Endothelial cell of umbilical vein (primary cell): ENCODE measurements around the gene PITPNM1. TPM values are rescaled to one million over a fixed set of nuclear protein-coding genes. Genes with fewer than 3 reads are reported as not detected.
"Not testable (repeated sequence)": the region's sequence is repeated elsewhere in the genome, so short reads cannot be mapped to it uniquely, and the experiment has no call there.

Experiments used
- BruUV-seq: library from RNA; stranded (reverse); fragments of 400-500 nt; replicated peaks from 2 replicates; lab custom pipeline; 2021; lab: Mats Ljungman, UMichigan
- CTCF ChIA-PET: fragments of 300-600, 350-600 bp; sonication (Branson Sonifier 250); formaldehyde crosslinking; loops from one replicate; lab custom pipeline; 2021; ENCODE audit warnings: antibody characterized with exemption, inconsistent platforms; lab: Charles Lee
- POLR2A ChIA-PET: fragments of 300-600, 350-600 bp; sonication (Branson Sonifier 250); formaldehyde crosslinking; loops from one replicate; lab custom pipeline; 2021; ENCODE audit warnings: antibody characterized with exemption, inconsistent platforms; lab: Charles Lee
- DNase-seq: peaks from one replicate; pipeline ENCODE4 v3.0.0-alpha.2; 2011; ENCODE audit warnings: low read depth, low spot score
- FAIRE-seq: peaks from 2 replicates; lab custom pipeline; 2011; peaks lifted over from hg19 to GRCh38; lab: Jason Lieb, UNC
- H2AFZ ChIP-seq: 2 replicates; pipeline ENCODE4 v1.6.0; 2012; ENCODE audit warnings: low read depth, low read length, control low read depth, inconsistent platforms
- H3K27ac ChIP-seq: 2 replicates; pipeline ENCODE4 v1.5.1; 2011; ENCODE audit warnings: low read depth, mild to moderate bottlenecking, control low read depth, low read length, moderate library complexity; ENCODE audit not compliant: insufficient read depth
- H3K27me3 ChIP-seq, 2 experiments: 2 replicates each; pipeline versions ENCODE4 v1.6.0 to v1.6.1; 2011; ENCODE audit warnings: low read length in 2 of 2, mixed read lengths in 1 of 2; ENCODE audit not compliant: control insufficient read depth in 2 of 2, insufficient read depth in 2 of 2
- H3K36me3 ChIP-seq, 2 experiments: 2 replicates in 1 of 2; 3 replicates in 1 of 2; pipeline ENCODE4 v1.5.1; 2011; ENCODE audit warnings: low read length in 2 of 2, mild to moderate bottlenecking in 1 of 2, moderate library complexity in 1 of 2; ENCODE audit not compliant: control insufficient read depth in 2 of 2, insufficient read depth in 2 of 2; ENCODE audit errors: extremely low read depth in 1 of 2
- H3K4me1 ChIP-seq: 3 replicates; pipeline ENCODE4 v1.5.1; 2011; ENCODE audit warnings: mild to moderate bottlenecking, low read length; ENCODE audit not compliant: control insufficient read depth, insufficient read depth; ENCODE audit errors: extremely low read depth
- H3K4me2 ChIP-seq: 2 replicates; pipeline ENCODE4 v1.6.1; 2011; ENCODE audit warnings: low read length, control low read depth, mixed read lengths; ENCODE audit not compliant: insufficient read depth
- H3K4me3 ChIP-seq, 3 experiments: fragments of 200-600 bp in 1 of 3; sonication (generic), shearing (Covaris generic) in 1 of 3; replicated peaks in 1 of 3; 2 replicates each; pipeline ENCODE4 v1.5.1; 2011 to 2016; ENCODE audit warnings: control low read depth in 3 of 3, low read length in 3 of 3, mild to moderate bottlenecking in 2 of 3, inconsistent platforms in 1 of 3, low read depth in 1 of 3, moderate library complexity in 1 of 3; ENCODE audit not compliant: insufficient read depth in 1 of 3
- H3K79me2 ChIP-seq: 2 replicates; pipeline ENCODE4 v1.6.0; 2012; ENCODE audit warnings: low read length, inconsistent platforms; ENCODE audit not compliant: control insufficient read depth, insufficient read depth
- H3K9ac ChIP-seq: replicated peaks from 2 replicates; pipeline ENCODE3; 2011; ENCODE audit warnings: low read length, control low read depth; ENCODE audit not compliant: insufficient read depth; ENCODE audit errors: extremely low read depth
- H3K9me1 ChIP-seq: replicated peaks from 3 replicates; pipeline ENCODE4 v1.6.0; 2011; ENCODE audit warnings: mild to moderate bottlenecking, low read length; ENCODE audit not compliant: control insufficient read depth, insufficient read depth; ENCODE audit errors: extremely low read depth
- H3K9me3 ChIP-seq: replicated peaks from 2 replicates; pipeline ENCODE4 v1.5.1; 2012; ENCODE audit warnings: low read length, inconsistent platforms; ENCODE audit not compliant: control insufficient read depth, insufficient read depth
- H4K20me1 ChIP-seq: replicated peaks from 2 replicates; pipeline ENCODE3; 2011; ENCODE audit warnings: mild to moderate bottlenecking, low read length; ENCODE audit not compliant: control insufficient read depth, insufficient read depth; ENCODE audit errors: extremely low read depth
- CTCF ChIP-seq, 2 donors: IDR thresholded peaks; 1 replicate in 1 of 2; 2 replicates in 1 of 2; pipeline ENCODE4 v1.5.1; 2011; ENCODE audit warnings: low read length in 2 of 2, mild to moderate bottlenecking in 2 of 2, moderate library complexity in 2 of 2, control low read depth in 1 of 2, inconsistent platforms in 1 of 2, low read depth in 1 of 2; ENCODE audit not compliant: insufficient read depth in 1 of 2; ENCODE audit errors: extremely low read depth in 1 of 2
- EZH2 ChIP-seq: IDR thresholded peaks from 2 replicates; pipeline ENCODE4 v1.6.1; 2012; ENCODE audit warnings: borderline replicate concordance, low read depth, mild to moderate bottlenecking, moderate library complexity, low read length, inconsistent platforms; ENCODE audit not compliant: severe bottlenecking
- FOS ChIP-seq: IDR thresholded peaks from 2 replicates; pipeline ENCODE4 v1.6.1; 2011; ENCODE audit warnings: mild to moderate bottlenecking, low read length, moderate library complexity, borderline replicate concordance; ENCODE audit not compliant: insufficient read depth
- GATA2 ChIP-seq: IDR thresholded peaks from 2 replicates; pipeline ENCODE4 v1.7.0; 2011; ENCODE audit warnings: low read depth, mild to moderate bottlenecking, moderate library complexity, mixed read lengths, low read length; ENCODE audit not compliant: insufficient read length, insufficient read depth
- JUN ChIP-seq: IDR thresholded peaks from 2 replicates; pipeline ENCODE4 v1.6.1; 2011; ENCODE audit warnings: borderline replicate concordance, low read depth; ENCODE audit not compliant: insufficient read length, insufficient read depth
- MYC ChIP-seq: IDR thresholded peaks from one replicate; pipeline ENCODE4 v1.6.1; 2011; ENCODE audit warnings: mild to moderate bottlenecking, low read depth, low read length
- POLR2A ChIP-seq: IDR thresholded peaks from 2 replicates; pipeline ENCODE4 v1.6.1; 2012; ENCODE audit warnings: low read depth, mild to moderate bottlenecking, control low read depth, low read length
- POLR2AphosphoS5 ChIP-seq: IDR thresholded peaks from 2 replicates; pipeline ENCODE4 v1.6.1; 2012; ENCODE audit warnings: low read depth, mild to moderate bottlenecking, control low read depth, low read length, moderate library complexity; ENCODE audit not compliant: insufficient read depth
- dilution Hi-C: fragments of 300-500 bp; cut with MboI; formaldehyde crosslinking; loops from one replicate; pipeline ENCODE4 v1.15.0; 2019; ENCODE audit warnings: low sequenced_read_pairs; ENCODE audit not compliant: extremely low pct_ligation_motif_present
- intact Hi-C: fragments of 100-400 bp; cut with micrococcal nuclease; formaldehyde crosslinking; loops from one replicate; pipeline ENCODE4 v1.10.0; 2022
- polyA plus RNA-seq, 4 experiments: library from polyadenylated mRNA; depleted of rRNA in 3 of 4; stranded (reverse) in 3 of 4; unstranded in 1 of 4; fragments of >200 nt; gene quantifications; 2 replicates each; pipeline versions ENCODE4 v1.2.1 to v1.2.3, GENCODE V29; 2011 to 2012; ENCODE audit warnings: missing spikeins in 1 of 4
- total RNA-seq: library from RNA; stranded (reverse); gene quantifications from 2 replicates; pipeline ENCODE4 v1.2.3, GENCODE V29; 2021
- TF ChIP-seq, protein P1 (sequence below): IDR thresholded peaks from 2 replicates; pipeline ENCODE4 v1.6.1; 2011; ENCODE audit not compliant: insufficient read depth, insufficient read length

The PITPNM1 gene
- total and polyA plus RNA-seq, 2 donors (not counting 3 experiments of a cell fraction or from before 2014, with no cell fraction given): 16.5 to 26.4 TPM

DNA sequence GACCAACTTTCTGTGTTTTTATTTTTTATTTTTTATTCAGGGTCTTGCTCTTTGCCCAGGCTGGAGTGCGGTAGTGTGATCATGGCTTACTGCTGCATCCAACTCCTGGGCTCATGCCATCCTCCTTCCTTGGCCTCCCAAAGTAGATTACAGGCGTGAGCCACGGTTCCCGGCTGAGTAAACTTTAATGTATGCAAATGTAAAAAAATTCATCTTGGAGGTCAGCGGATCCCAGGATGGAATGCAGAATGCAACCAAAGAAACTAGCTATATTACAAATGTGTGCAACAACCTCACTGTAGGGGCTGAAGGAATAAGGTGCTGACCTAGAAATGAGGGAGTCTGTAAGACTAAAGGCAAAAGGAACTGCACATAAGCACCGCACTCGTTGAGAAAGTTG lies 9.0 kb upstream of the PITPNM1 start:
- POLR2A ChIA-PET: no interaction called here
- no peaks in the 10 kb centered on the region for H3K79me2 ChIP-seq
- no peak for DNase-seq
- H3K27ac ChIP-seq: no peak overlapping the region
- TF ChIP-seq MYC: no peak
- TF ChIP-seq EZH2: no peak
- TF ChIP-seq GATA2: no peak
- no peak for TF ChIP-seq POLR2AphosphoS5
- no peak for TF ChIP-seq POLR2A
- TF ChIP-seq FOS: no peak
- TF ChIP-seq, protein P1, sequence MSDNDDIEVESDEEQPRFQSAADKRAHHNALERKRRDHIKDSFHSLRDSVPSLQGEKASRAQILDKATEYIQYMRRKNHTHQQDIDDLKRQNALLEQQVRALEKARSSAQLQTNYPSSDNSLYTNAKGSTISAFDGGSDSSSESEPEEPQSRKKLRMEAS: no peak
- no peak for TF ChIP-seq CTCF (IDR thresholded peaks at IDR 0.05; ENCODE audit: extremely low read depth in 1 of 2, insufficient read depth in 1 of 2, low read depth in 1 of 2, low read length in 2 of 2)
- no peak for TF ChIP-seq JUN
- intact Hi-C loops: no loop called here
- no peaks in the 10 kb centered on the region for H4K20me1 ChIP-seq
- no TSS peak for BruUV-seq
- no peaks in the 10 kb centered on the region for H3K9me1 ChIP-seq
- dilution Hi-C loops: no loop called here
- no peak overlapping the region for H2AFZ ChIP-seq
- H3K36me3 ChIP-seq: no peaks in the 10 kb centered on the region
- no peaks in the 10 kb centered on the region for H3K4me1 ChIP-seq
- H3K4me3 ChIP-seq: no peak overlapping the region
- H3K9ac ChIP-seq: no peak overlapping the region
- CTCF ChIA-PET: interaction anchor here (0.6 kb wide), 1 partner anchor 290 kb away, joined by 3 read pairs; no protein-coding TSS in a partner anchor
- no peaks in the 10 kb centered on the region for H3K9me3 ChIP-seq
- no peak overlapping the region for H3K4me2 ChIP-seq
- FAIRE-seq: no peak
- H3K27me3 ChIP-seq: peaks cover 0 to 6% of the 10 kb centered on the region in 2 experiments

DNA sequence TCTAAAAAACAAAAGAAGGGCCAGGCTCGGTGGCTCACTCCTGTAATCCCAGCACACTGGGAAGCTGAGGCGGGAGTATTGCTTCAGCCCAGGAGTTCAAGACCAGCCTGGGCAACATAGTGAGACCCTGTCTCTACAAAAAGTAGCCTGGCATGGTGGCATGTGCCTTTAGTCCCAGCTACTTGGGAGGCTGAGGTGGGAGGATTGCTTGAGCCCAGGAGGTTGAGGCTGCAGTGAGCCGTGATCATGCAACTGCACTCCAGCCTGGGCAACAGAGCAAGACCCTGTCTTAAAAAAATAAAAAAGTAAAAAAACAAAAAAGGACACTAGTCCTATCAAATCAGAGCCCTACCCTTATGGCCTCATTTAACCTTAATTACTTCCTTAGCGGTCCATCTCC lies 6.4 kb upstream of the PITPNM1 start:
- intact Hi-C loops, H3K27ac ChIP-seq, H3K4me3 ChIP-seq, H4K20me1 ChIP-seq, H3K4me2 ChIP-seq, H3K9ac ChIP-seq, POLR2A ChIA-PET, H3K9me1 ChIP-seq, H2AFZ ChIP-seq, DNase-seq, FAIRE-seq, H3K27me3 ChIP-seq, H3K9me3 ChIP-seq, H3K79me2 ChIP-seq, H3K36me3 ChIP-seq, BruUV-seq, dilution Hi-C loops, CTCF ChIA-PET: not testable (repeated sequence)
- peaks cover 16% of the 10 kb centered on the region for H3K4me1 ChIP-seq
